ENCODE measurements around the gene BMF. TPM values are rescaled to one million over a fixed set of nuclear protein-coding genes. Genes with fewer than 3 reads are reported as not detected.
A peak's percentile ranks its signal among the peaks of the same experiment; 100 is the strongest.

BMF gene
- total RNA-seq, 4 donors from 2014 or later: 3.7 to 7.7 (median 5.3) TPM

DNA sequence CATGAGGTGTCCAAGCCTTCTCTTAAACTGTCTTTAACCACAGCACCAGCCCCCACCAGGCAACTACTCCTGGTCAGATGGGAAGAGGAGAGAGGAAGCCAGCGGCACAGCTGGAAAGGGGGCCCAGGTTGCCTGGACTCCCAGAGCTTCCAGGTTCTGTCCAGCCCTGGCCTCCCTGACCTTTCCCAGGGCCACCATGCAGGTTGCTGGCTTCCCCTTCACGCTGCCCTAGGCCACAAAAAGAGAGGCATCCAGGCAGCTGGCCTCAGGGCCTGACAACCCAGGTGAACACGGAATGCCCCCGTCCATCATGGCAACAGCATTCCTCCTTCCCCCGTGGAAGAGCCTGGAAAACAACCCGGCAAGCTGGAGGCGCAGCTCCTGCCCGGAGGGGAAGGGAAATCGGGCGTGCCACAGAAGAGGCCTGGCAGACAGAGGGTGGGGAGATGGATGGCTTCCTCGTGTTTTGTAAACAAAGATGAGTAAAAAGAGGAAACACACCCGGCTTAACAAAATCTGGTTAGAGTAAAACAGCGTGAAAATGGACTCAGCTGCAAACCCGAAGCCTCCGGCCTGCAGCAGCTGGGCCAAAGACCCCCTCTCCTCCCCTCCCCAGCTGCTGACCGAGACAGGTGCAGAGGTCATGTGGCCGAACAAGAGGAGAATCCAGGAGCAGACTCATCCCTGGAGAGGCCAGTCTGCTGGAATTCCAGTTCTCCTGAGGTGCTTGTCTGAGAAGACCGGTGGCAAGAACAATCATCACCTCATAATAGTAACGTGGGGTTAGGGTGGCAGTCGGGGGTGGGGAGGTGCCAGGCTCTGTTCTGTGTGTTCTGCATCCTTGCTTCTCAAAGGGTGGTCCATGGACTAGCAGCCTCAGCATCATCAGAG is 15.5 kb downstream of the BMF start:
- TF ChIP-seq, protein P1, sequence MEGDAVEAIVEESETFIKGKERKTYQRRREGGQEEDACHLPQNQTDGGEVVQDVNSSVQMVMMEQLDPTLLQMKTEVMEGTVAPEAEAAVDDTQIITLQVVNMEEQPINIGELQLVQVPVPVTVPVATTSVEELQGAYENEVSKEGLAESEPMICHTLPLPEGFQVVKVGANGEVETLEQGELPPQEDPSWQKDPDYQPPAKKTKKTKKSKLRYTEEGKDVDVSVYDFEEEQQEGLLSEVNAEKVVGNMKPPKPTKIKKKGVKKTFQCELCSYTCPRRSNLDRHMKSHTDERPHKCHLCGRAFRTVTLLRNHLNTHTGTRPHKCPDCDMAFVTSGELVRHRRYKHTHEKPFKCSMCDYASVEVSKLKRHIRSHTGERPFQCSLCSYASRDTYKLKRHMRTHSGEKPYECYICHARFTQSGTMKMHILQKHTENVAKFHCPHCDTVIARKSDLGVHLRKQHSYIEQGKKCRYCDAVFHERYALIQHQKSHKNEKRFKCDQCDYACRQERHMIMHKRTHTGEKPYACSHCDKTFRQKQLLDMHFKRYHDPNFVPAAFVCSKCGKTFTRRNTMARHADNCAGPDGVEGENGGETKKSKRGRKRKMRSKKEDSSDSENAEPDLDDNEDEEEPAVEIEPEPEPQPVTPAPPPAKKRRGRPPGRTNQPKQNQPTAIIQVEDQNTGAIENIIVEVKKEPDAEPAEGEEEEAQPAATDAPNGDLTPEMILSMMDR (IDR thresholded peaks at IDR 0.05): no peak
- ATAC-seq (ENCODE audit: low FRiP score): peak; percentile 0
- DNase-seq (ENCODE audit: low spot score): no peak

DNA sequence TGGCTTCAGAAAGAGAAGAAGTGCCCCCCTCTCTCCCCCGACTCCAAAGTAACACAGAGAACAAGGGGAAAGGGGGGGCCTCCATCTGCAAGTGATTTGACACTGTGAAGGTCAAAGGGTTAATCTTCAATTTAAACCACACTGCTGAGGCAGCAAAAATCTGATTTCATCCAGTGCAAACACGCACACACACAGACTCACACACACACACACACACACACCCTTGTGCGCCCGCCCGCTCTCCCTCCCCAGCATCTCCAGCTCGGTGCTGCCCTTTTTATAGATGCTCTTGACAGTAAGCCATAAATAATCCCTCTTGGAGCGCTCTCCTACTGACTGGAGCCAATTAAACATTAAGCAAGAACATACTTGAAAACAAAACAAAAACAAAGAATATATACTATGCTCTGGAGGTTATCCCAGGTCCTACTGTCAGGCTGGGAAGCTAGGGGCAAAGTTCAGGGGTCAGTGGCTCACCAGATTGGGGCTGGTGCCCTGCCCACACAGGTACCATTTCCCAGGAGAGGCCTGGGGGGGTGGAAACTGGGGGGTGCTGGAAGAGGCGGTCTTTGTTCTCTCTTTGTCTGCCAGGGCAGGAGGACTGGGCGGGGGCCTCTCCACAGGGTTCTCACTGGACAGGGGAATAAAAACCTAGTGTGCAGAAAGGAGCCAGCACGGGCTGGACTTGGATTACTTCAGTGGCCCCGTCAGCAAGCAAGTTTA is 16.3 kb downstream of the BMF start:
- no peak for DNase-seq (ENCODE audit: low spot score)
- peak; percentile 73 for ATAC-seq (ENCODE audit: low FRiP score)
- TF ChIP-seq, protein P1 (IDR thresholded peaks at IDR 0.05): no peak

DNA sequence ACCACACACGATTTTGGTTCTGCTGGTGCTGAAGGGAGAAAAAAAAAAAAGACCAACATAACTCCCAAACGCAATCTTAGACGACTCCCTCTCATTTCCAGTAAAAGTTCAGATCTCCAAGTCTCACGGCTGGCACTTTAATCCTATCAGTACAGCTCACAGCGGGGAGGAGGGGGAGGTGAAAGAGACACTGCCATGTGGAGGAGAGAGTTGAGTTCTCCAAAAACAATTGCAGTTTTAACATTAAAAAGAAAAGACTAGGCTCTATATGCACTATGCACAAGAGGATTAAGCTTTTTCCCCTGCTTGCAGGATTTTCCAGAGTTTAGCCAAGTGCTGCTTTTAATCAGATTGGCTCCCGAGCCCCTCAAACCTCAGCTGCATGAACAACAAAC is 16.8 kb downstream of the BMF start:
- DNase-seq (ENCODE audit: low spot score) (no peak), ATAC-seq (ENCODE audit: low FRiP score) (peak; percentile 41)

DNA sequence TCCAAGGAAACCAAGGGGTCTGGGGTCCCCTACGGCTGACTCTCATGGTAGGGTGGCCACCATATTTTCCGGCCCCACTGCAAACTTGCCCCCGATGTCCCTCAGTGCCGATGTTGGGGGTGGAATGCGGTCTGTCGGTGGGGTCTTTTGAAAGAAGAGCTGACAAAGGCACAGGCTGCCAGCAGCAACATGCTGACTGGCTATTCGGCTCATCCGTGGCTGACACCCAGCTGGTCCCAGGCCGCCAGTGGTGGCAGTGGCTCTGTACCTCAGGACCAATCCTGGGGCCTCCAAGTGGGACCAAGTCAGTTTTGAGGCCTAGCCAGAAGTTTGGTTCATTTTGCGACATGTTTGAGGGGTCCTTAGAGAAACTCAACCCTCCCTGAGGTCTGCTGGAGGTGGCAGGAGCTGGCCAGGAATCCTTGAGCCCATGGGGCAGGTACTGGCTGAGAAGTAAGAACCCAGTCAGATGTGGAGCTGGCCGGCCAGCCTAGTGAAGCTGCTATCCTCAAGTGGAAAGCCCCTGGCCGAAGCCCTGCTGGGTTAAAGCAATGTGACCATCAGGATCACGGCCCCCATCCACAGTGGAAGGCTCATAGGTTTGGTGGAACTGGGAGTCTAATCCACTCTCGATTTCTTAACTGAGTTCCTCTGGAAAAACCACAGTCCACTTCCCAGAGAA is 17.8 kb downstream of the BMF start:
- TF ChIP-seq, protein P1 (IDR thresholded peaks at IDR 0.05): no peak
- ATAC-seq (ENCODE audit: low FRiP score): no peak
- no peak for DNase-seq (ENCODE audit: low spot score)

More for the DNA sequence above, 16.8 kb downstream of the BMF start:
- TF ChIP-seq, protein P1 (IDR thresholded peaks at IDR 0.05): no peak

DNA sequence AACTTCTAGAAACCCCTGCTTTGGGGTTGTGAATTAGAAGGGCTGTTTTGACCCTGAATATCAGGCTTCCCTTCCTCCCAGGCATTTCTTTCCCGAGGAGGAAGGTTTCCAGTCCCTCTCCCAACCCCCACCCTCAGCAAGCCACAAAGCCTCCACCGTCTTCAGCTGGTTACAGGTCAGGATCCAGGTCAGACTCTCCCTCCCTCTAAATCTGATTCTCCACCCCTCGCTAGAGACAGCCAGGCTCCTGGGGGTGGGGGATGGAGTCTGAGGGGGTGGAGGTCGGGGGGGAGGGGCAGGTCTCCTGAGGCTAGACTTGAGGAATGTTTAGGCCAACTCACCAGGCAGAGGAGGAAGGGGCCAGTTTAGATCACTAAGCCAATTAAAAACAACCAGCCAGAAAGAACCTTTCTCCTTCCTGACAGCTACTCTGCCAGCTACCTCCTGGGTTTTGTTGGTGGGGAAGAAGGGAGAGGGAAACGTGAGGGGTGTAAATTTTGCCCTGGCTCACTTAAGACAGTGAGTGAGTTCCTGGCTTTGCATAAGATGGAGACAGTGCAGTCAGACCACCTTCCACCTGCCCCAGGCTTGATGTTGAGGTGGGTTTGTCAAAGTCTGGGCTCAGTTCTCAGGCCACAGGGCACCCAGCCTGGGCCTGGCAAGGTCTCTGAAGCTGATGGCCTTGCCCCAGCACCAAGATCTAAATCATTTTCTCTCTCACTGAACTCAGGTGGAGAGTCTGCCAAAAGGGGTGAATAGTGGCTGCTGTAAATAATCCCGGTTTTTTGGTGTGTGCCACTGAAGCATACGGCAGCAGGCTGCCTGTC is 19.5 kb downstream of the BMF start:
- DNase-seq (ENCODE audit: low spot score): no peak
- no peak for ATAC-seq (ENCODE audit: low FRiP score)
- TF ChIP-seq, protein P1 (IDR thresholded peaks at IDR 0.05): no peak

Data from omental fat pad (tissue), 4 donors.